Upper lobe of right lung (tissue), 1 donor: ENCODE results near the gene GLI3. TPM values are rescaled to one million over a fixed set of nuclear protein-coding genes. Genes with fewer than 3 reads are reported as not detected.

ENCODE experiments used
- ATAC-seq: fragments of 200-7000 bp; cut with Tn5 transposase; one replicate; pipeline ENCODE4 v1.9.1; 2020; ENCODE audit warnings: mild to moderate bottlenecking, moderate library complexity
- DNase-seq: peaks from one replicate; pipeline ENCODE4 v3.0.0-alpha.2; 2020
- H3K27ac ChIP-seq: fragments of 200-600 bp; one replicate; pipeline ENCODE4 v1.8.0; 2022
- H3K27me3 ChIP-seq: fragments of 200-600 bp; one replicate; pipeline ENCODE4 v1.8.0; 2022; ENCODE audit warnings: mild to moderate bottlenecking
- H3K36me3 ChIP-seq: fragments of 200-600 bp; one replicate; pipeline ENCODE4 v1.8.0; 2022
- H3K4me1 ChIP-seq: fragments of 200-600 bp; one replicate; pipeline ENCODE4 v1.8.0; 2022
- H3K4me3 ChIP-seq: fragments of 200-600 bp; one replicate; pipeline ENCODE4 v1.8.0; 2022; ENCODE audit warnings: mild to moderate bottlenecking
- H3K9me3 ChIP-seq: fragments of 200-600 bp; one replicate; pipeline ENCODE4 v1.8.0; 2022
- CTCF ChIP-seq: fragments of 200-600 bp; IDR thresholded peaks from one replicate; pipeline ENCODE4 v1.8.0; 2022; ENCODE audit warnings: antibody characterized with exemption
- intact Hi-C: fragments of 100-400 bp; cut with DNase I; formaldehyde crosslinking; loops from one replicate; pipeline ENCODE4 v1.11.0; 2022
- long read RNA-seq: library from polyadenylated mRNA; unstranded; transcript quantifications from one replicate; pipeline ENCODE4 v2.0.0, GENCODE V29; 2021
- total RNA-seq: library from RNA; stranded (reverse); fragmentation: NEBNext Ultra II Directional; extraction: Animal tissue kit (Norgen Biotek cat#: 25700); gene quantifications from one replicate; pipeline ENCODE4 v1.2.1, GENCODE V29; 2021
- donor health status: DM: no; HTN: yes; CAD: no; lungs with severe emphysema.

GLI3 gene
- total RNA-seq = 17.5 TPM
- long read RNA-seq, partial matches to known transcripts = 4 of 7 reads
- long read RNA-seq, other reads (novel, unspliced or antisense) = 3 of 7 reads

GRCh38 chr7:42236976-42237810 lies at the start of gene GLI3:
TSS of gene GLI3 (minus strand) at chr7:42237209. CDS start at chr7:42223253, 13,956 bp downstream.
- ATAC-seq = peak; percentile 82

DNA sequence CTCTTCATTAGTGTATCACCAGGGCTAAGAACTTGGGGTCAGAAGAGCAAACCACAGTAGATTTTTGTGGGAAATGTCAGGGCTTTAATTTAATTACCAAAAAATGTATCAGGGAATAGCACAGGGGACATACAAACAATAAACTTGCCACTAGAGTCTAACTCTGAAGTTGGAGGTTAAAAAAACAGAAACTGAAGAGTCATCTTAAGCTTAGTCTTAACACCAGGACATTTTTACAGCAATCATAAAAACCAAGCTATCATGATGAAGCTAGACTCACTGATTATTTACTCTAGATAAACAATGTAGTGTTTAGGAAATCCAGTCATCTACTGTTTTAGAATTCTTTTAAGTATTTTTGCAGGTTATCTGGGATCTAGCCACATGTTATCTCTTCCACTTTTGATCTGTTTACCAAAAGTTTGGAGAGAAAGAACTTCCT lies 48.4 kb upstream of the GLI3 start:
- TF ChIP-seq CTCF = no peak
- Histone ChIP-seq H3K36me3 (no peaks in the 10 kb centered on the region), H3K27me3 (no peaks in the 10 kb centered on the region), H3K9me3 (no peaks in the 10 kb centered on the region), H3K27ac (no peak overlapping the region), H3K4me1 (no peaks in the 10 kb centered on the region), H3K4me3 (no peak overlapping the region)
- DNase-seq = no peak
- intact Hi-C loops = no loop called here
- ATAC-seq = no peak

More at GRCh38 chr7:42236976-42237810, at the start of gene GLI3:
- TF ChIP-seq CTCF = peak; percentile 29
- peaks cover 32% of the 10 kb centered on the region for H3K4me1 ChIP-seq
- peak within 1 kb of the TSS; percentile 77 for H3K4me3 ChIP-seq
- no peaks in the 10 kb centered on the region for H3K36me3 ChIP-seq
- no peaks in the 10 kb centered on the region for H3K27me3 ChIP-seq
- DNase-seq = peak; percentile 88
- H3K27ac ChIP-seq = peak within 1 kb of the TSS; percentile 80
- intact Hi-C loops = no loop called here
- H3K9me3 ChIP-seq = no peaks in the 10 kb centered on the region

- ATAC-seq (no peak), DNase-seq (no peak)
- Histone ChIP-seq H3K27ac (no peak overlapping the region), H3K4me1 (no peaks in the 10 kb centered on the region), H3K4me3 (no peak overlapping the region), H3K36me3 (no peaks in the 10 kb centered on the region), H3K9me3 (no peaks in the 10 kb centered on the region), H3K27me3 (no peaks in the 10 kb centered on the region)
- no peak for TF ChIP-seq CTCF
- intact Hi-C loops = no loop called here
These were observed 46.5 kb upstream of the GLI3 start for GRCh38 chr7:42283553-42283952.

- ATAC-seq (peak; percentile 77), DNase-seq (no peak)
- intact Hi-C loops = no loop called here
These were observed 41.3 kb upstream of the GLI3 start for GRCh38 chr7:42278344-42278743.

GRCh38 chr7:42274053-42274452 lies 37.0 kb upstream of the GLI3 start:
- intact Hi-C loops = no loop called here
- no peak for DNase-seq

More at GRCh38 chr7:42278344-42278743, 41.3 kb upstream of the GLI3 start:
- no peak for TF ChIP-seq CTCF
- no peaks in the 10 kb centered on the region for H3K4me1 ChIP-seq
- H3K9me3 ChIP-seq = no peaks in the 10 kb centered on the region
- no peaks in the 10 kb centered on the region for H3K27me3 ChIP-seq
- no peak overlapping the region for H3K27ac ChIP-seq
- no peaks in the 10 kb centered on the region for H3K36me3 ChIP-seq
- H3K4me3 ChIP-seq = no peak overlapping the region

More at GRCh38 chr7:42274053-42274452, 37.0 kb upstream of the GLI3 start:
- Histone ChIP-seq H3K27me3 (no peaks in the 10 kb centered on the region), H3K4me3 (no peak overlapping the region), H3K27ac (no peak overlapping the region), H3K4me1 (no peaks in the 10 kb centered on the region), H3K36me3 (no peaks in the 10 kb centered on the region), H3K9me3 (no peaks in the 10 kb centered on the region)
- TF ChIP-seq CTCF = no peak
- no peak for ATAC-seq
